OCI-LY7 (cell line): Measurements from ENCODE around the gene CTBP2.

Source experiments
- EZH2phosphoT487 ChIP-seq: fragments of 200-600 bp; sonication (generic); IDR thresholded peaks from 2 replicates; pipeline ENCODE4 v1.6.1; 2018; ENCODE audit warnings: low read depth, borderline replicate concordance, mild to moderate bottlenecking, mixed run types, antibody characterized with exemption, low read length, moderate library complexity, mixed read lengths
- TF ChIP-seq, protein P1 (sequence below): fragments of 200-600 bp; sonication (generic); conservative IDR thresholded peaks from 2 replicates; pipeline ENCODE4 v1.5.1; 2014; ENCODE audit warnings: mild to moderate bottlenecking, antibody characterized with exemption, low read length, moderate library complexity, mixed read lengths

DNA sequence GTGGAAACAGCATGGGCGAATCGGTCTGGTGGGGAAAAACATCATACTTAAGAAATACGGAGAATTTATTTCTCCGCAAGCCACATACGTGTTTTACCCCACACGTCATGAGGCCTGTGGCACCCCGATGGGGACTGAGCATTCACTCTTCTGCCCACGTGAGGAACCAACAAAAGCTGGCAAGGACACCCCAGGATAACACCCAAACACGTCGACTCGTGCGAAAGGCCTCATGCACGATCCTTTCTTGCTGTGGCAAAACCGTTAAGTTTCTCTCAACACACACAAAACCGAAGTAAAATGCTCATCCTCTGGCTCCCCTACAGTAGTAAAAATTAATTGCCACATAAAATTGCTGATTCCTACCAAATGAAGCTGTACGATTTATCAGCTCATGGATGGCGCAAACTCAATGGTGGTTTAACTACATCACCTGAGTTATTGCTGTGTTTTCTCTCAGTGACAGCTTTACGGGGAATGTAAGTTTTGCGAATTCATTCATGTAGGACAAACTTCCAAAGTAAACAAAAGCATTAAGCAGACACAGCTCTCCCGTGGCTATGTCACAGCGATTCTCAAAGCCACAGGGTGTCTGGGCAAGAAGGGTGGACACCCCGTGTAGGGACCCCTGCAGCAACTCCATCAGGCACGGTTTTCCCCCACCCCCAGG lies 97.0 kb downstream of the CTBP2 start:
- TF ChIP-seq, protein P1, sequence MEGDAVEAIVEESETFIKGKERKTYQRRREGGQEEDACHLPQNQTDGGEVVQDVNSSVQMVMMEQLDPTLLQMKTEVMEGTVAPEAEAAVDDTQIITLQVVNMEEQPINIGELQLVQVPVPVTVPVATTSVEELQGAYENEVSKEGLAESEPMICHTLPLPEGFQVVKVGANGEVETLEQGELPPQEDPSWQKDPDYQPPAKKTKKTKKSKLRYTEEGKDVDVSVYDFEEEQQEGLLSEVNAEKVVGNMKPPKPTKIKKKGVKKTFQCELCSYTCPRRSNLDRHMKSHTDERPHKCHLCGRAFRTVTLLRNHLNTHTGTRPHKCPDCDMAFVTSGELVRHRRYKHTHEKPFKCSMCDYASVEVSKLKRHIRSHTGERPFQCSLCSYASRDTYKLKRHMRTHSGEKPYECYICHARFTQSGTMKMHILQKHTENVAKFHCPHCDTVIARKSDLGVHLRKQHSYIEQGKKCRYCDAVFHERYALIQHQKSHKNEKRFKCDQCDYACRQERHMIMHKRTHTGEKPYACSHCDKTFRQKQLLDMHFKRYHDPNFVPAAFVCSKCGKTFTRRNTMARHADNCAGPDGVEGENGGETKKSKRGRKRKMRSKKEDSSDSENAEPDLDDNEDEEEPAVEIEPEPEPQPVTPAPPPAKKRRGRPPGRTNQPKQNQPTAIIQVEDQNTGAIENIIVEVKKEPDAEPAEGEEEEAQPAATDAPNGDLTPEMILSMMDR: no peak
- TF ChIP-seq EZH2phosphoT487: no peak
